GM18870 (cell line): ENCODE results near the gene PPP1R7.

Source experiments
- ATAC-seq: cut with Tn5 transposase; IDR thresholded peaks from one replicate; pipeline ENCODE4 v1.9.1; 2021; ENCODE audit warnings: moderate library complexity; ENCODE audit not compliant: unreplicated experiment

PPP1R7 gene

DNA sequence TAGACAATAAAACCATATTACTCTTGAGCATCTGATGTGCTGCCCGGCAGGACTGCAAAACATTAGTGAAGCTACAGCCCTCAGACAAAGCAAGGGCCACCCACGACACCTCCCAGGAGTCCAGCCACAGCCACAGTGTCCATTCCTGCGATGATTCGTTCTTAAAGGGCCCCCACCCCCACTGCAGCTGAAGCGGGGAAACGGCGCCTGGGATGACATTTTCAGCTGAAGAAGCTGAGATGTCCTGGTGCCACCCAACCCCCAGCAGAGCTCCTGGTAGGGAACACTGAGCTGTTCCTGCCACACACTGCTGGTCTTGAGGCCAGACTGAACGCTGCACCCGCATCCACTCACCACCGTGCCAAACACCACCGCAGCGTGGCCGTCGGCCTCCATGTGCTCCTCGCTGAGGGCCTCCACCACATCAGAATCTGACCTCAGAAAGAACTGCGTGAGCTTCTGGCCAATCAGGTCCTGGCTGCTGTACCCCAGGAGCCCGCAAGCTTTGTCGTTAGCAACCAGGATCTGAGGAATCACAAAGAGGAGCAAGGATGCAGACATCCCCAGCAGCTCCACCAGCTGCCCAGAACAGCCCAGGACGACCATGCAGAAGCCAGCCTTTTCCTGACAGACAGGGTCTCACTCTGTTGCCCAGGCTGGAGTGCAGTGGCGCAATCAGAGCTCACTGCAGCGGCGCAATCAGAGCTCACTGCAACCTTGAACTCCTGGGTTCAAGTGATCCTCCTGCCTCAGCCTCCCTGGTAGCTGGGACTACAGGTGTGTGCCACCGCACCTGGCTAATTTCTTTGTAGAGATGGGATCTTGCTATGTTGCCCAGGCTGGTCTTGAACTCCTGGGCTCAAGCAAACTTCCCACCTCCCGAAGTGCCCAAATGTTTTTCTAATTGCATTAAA, 10.5 kb upstream of the PPP1R7 start:
- ATAC-seq: no peak

DNA sequence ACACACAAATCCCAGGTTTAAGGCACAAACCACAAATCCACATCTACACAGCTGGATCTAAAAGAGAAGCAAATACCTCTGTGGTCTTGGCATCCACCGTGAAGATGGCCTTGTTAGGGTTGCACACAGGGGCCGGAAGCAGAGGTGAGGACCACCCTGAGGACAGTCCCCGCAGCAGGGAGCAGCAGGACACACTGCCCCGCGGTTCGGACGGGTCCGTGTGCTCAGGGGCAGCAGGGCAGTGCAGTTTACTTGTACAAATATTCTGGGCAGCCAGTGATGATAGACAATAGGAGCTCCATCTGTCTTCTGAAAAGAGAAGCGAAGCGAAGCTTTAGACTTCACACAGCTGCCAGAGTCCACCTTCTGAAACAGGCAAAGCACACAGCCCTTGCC, 9.8 kb upstream of the PPP1R7 start:
- no peak for ATAC-seq

DNA sequence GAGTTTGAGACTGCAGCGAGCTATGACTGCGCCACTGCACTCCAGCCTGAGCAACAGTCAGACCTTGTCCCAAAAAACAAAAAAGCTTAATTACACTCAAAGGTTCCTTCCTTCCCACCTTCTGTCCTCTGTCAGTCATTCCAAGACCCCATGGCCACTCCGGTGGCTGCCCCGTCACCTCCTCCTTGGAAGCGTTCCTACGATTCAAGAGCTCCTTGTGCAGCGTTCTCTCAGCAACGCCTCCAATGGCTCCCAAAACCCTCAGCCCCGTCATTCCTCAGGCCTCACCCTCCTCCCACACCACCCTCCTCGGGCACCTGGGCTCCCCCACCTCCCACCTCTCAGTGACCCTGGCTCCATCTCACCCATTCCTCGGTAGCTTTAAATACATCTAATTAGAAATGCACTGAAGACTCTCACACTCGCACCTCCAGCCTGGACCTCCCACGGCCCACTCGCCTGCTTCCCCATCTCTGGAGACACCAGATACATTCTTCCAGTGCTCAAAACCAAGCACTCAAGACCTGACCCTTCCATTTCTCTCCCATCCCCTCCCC, 9.0 kb upstream of the PPP1R7 start:
- ATAC-seq: no peak

DNA sequence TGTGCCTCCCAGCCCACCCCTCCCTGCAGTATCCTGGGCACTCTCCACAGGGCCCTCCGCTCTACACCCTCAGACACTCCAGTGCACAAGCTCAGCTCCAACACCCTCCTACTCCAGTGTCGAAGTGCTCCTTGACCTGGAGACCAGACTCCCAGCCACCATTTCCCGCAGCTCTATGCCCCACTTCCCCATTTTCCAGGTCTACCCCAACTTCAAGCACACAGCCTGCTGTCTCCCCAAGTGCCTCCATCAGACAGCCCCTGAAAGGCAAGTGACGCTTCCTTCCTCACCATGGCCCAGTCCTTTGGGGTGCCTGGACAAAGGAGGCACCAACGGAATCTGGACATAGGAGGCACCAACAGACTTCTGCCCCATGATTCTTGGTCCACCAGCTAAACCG, 8.2 kb upstream of the PPP1R7 start:
- ATAC-seq: no peak

DNA sequence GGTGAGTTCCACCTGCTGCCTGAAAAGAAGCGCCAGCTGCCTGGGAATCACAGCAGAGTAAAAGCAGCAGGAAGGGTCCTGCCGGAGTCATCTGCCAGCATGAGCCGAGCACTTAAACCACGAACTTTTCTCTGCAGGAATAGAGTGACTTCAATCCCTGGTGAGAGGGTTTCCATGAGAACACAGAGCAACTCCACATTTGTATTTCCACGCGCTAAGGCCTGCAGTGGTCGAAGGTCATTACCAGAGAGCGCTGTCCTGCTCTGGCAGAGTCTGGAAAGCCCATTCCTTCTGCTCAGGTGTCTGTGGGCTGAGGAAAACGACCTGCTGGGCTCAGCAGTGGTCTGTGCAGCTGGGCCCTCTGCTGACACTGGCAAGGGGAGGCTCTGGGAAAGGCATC, 7.7 kb upstream of the PPP1R7 start:
- no peak for ATAC-seq

DNA sequence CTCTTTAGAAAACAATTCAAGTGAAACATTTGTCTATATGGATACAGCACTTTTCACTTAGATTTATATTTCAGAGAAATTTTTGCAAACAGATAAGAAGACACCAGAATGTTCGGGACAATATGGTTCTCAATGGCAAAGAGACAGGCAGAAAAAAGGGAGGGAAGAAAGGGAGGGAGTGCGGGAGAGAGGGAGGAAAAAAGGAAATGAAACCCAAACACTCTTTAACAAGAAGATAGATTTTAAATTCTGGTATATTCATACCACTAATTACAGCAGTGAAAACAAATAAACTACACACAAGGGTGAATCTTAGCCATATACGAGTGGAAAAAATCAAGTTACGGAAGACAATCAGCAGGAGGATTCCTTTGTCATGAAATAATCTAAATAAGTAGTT, 4.0 kb upstream of the PPP1R7 start:
- no peak for ATAC-seq

DNA sequence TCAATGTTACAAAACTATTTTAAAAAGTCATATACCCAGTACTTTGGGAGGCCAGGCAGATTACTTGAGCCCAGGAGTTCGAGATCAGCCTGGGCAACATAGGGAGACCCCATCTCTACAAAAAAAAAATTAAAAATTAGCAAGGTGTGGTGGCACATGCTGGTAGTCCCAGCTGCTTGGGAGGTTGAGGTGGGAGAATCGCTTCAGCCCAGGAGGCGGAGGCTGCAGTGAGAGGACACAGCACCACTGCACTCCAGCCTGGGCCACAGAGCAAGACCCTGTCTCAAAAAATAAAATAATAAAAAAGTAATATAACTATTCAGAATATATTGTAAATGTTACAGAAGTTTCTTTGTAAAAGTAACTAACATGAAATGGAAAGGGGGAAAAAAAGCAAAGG, 2.9 kb upstream of the PPP1R7 start:
- ATAC-seq: no peak

DNA sequence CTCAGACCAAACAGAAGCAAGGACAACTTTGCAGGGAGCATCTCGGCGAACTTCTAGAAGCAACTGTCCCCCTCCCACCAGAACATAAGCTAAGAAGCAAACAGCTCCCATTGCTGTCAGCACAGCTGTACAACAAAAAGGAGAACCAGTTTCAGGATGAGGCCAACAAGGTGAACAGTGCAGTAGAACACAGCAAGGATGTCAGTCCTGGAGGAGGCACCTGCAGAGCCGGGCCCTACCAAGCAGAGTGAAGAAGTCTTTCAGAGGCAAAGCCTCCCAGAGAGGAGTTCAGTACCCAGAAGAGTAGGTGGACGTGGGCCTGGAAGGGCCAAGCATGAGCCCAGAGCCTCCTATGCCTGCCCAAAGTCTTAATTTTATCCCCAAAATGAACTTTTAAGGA, 2.0 kb upstream of the PPP1R7 start:
- no peak for ATAC-seq

DNA sequence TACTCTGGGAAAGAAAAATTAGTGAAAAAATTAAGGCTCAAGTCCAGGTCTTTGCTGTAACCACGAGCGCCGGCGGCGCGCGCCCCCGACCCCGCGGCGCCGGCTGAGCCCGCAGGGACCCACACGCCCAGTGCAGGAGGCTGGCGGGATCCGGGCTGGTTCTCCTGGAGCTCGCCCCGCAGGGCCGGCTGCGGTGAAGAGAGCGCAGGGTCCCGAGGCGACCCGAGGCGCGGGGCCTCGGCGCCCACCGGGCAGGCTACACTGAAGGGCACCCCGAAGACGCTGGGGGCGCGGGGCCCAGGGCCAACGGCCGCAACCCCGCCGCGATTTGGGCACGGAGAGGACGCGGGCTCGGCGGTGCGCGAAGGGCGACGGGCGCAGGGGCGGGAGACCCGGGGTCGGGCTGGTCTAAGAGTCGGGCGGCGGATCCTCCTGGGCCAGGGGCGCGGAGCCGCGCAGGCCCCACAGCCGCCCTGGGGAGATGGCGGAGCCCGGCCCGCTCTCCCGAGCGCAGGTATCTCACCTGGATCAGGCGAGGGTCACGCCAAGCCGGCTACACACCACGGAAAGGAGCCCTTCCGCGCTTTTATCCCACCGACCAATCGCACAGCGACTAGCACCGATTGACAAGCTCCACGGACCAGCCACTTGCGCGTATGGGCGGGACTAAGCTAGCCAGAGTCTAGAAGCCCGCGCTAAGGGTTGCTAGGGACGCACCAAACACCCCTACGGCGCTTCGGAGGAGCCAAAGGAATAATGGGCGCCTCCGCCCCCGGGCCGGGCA, 1.2 kb upstream of the PPP1R7 start, which contains the start of gene PASK:
Gene PASK (minus strand): TSS at position 582 of the 784 bp plus-strand sequence. CDS start 6,440 bp downstream, outside the sequence.
- peak; percentile 69 for ATAC-seq

DNA sequence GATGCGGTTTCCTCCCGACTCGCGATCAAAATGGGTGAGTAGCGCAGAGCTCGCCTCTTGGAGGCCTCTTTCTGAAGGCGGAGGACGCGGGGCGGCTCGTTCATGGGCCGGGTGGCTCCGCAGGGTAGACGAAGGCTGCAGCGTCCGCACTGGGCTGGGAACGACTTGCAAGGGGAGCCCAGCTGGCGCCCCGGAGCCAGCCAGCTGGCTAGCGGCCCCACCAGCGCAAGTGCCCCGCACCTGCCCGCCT, 667 bp upstream of the PPP1R7 start:
- ATAC-seq: peak; percentile 7

DNA sequence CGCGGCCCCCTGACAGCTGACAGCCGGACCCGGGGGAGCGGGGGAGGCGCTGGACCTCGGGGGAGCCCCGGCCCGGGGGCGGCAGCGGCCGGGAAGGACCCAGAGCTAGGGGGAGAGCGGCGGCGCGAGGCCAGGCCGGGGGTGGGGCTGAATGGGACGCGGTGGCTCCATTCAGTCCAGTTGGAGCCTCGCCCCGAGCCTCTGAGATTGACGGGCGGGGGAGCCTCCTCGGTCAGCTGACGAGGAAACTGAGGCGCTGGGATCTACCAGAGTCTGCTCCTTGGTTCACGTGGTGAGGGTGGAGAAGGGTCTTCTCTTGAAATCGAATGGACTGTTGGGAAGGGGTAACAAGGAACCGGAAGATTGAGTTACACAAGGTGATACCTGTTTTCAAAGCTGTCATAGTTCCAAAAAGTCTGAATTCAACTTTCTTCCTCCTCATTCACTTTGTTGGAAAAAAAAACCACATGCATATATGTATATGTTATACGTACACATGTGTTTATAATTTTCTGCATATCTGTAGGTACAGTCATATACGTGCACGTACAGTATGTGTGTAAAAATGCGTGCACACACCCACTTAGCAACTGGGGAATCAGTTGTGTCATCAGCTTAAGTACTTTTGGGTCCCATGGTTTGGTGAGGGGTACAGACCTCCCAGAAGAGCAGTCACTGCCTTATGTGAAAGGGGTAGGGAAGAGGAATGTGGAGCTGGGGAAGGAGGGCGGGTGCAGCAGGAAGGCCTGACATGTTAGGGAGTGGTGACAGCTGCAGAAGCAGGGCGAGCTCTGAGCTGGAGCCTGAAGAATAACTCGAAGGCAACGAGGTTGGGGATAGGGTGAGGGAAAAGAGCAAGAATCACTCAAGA, 628 bp downstream of the PPP1R7 start:
- ATAC-seq: no peak

DNA sequence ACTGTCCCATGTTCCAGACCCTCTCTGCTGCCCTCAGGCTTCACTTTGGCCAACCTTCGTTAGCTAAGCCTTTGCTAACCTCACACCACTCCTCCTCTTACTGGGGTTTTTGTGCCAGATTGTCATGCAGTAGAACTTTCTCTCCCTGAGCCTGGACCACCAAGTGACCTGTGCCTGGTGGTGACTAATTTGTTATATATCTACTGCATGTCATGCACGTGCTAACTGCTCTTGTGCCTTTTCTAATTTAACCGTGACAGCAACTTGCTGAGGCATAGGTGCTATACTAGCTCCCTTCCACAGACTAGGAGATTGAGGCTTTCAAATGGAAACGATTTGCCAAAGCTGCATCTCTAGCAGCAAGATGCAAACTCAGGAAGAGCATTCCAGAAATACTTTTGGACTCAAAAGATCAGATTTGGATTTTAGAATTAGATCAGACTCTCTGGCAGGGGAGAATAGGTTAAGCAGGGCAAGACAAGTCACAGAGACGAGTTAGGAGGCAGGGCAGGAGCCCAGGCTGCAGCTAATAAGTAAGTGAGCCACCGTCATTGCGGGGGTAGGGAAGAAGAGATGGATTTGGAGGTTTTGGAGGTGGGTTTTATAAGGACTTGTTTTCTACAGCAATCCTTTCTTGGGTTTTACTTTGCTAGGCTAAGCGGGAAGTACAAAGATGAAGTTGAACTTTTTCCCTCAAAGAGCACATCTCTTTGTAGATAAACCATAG, 1.8 kb downstream of the PPP1R7 start:
- no peak for ATAC-seq

DNA sequence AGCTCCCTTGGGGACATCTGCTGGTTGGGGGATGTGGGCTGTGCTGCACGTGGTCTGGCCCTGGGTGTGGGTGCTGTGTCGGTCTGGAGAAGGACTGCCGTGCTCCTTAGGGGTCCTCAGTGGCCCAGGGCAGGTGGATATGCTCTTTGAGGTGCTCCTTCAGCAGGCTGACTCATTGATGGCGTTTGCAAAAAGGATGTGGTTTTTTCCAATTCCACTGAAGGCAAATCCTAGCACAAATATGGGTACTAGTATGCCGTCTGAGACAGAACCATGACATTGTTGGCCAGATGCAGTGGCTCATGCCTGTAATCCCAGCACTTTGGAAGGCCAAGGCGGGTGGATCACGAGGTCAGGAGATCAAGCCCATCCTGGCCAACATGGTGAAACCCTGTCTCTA, 3.3 kb downstream of the PPP1R7 start:
- no peak for ATAC-seq

DNA sequence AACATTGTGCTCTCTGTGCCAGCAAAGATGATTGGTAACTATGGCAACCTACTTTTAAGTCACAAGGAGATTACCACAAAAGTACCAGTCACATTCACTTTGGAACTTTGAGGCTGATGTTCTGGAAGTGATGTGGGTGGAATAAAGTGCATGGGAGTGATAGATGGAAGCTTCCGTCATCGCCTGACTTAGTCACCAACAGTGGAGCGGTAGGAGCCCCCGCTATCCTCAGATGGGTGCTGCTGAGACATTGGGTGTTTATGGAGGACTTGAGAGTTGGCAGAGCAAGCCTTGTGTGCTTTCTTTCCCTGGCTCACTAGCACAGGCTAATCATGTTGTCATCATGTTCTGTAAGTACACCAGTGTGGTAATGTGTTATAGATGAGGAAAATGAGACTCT, 4.6 kb downstream of the PPP1R7 start:
- ATAC-seq: no peak

DNA sequence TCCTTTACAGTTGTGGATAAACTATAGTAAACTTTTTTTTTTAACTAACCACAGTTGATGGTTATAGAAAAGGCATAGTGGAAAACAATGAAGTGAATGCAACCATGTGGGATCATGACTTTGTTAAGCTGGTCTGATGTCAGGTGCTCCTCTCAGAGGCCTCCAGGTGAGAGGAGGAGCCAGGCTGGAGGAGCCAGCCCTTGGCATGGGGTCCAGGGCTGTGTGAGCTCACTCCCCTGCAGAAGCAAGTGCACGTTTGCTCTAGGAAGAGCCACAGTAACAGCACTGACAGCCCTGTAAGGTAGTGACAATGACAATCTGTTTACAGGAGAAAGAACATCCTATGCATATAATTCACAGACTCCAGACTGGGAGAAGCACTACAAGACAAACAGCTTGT, 5.7 kb downstream of the PPP1R7 start:
- ATAC-seq: no peak

DNA sequence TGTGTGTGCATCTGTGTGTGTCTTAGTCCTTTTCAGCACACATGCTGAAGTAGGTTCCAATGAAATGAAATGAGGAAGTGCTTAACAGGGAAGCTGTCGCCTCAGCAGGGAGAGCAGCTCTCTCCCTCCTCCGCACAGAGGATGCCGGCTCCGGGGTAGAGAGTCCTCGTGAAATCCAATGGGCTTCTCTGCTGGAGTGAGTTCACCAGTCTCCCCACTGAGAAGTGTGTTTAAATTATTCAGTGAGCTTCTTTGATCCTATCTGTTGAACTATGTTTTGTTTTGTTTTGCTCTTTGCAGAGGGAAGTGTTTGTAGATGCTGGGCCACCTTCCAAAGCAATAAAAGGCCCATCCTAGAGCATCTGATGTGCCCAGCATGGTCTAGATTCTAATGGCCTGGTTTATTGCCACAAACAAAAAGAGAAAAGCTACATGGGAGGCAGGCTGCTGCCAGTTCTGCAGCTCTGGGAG, 6.7 kb downstream of the PPP1R7 start:
- ATAC-seq: no peak

DNA sequence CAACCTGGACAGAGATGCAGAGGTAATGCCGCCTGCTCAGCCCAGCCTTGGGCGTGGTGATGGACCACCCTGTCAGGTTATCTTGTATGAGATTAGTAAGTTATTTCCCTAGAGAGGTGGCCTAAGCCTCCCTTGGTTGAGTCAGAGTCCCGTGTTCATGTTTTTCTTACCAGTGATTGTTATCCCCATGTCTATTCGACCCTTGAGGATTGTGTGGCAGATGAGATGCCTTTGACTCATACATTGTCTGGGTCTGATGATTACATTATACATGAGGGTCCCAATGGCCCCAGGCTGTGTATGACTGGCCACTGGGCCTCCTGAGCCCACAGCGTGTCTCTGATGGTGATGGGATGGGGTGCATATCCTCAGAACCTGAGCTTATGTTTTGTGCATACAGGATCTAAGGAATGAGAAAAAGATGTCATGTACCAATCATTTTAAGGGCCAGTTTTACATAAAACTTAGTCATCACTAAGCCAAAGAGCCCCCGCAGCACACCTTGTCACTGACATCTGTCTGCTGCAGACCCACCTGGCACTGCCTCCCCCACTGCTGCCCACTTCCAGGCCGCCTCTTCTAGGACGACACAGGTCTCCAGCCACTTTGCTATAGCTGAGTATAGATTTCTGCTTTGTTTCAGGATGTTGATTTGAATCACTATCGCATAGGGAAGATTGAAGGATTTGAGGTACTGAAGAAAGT, 7.7 kb downstream of the PPP1R7 start:
- no peak for ATAC-seq

DNA sequence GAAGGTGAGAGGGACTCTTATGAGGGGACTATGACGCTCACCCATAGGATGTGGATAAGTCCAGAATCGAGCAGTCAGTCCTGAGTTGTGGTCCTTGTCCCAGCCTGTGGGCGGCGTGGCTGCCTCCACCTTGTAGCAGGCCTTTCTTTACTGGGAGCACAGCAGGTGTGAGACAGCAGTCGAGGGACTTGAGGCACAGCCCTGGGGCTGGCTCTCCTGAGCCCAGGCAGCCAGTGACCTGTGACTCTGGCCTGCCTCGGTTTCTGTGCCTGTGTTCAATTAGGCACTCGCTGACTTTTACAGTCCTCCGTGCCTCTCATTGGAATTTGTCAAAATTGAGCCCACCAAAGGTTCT, 8.3 kb downstream of the PPP1R7 start:
- ATAC-seq: no peak

DNA sequence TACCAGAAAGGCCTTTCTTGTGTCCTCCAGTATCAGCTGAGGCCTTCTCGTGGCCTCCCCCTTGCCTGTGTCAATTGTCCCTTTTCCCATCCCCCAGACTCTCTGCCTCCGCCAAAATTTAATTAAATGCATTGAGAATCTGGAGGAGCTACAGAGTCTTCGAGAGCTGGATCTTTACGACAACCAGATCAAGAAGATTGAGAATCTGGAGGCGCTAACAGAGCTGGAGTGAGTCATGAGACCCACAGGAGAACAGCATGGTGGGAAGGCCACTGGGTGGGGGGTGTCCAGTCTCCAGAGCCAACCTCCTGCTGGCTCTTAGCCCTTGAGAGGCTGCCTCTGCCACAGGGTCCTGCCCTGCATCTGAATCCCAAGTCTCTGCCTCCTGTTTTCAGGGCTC, 8.8 kb downstream of the PPP1R7 start:
- no peak for ATAC-seq

DNA sequence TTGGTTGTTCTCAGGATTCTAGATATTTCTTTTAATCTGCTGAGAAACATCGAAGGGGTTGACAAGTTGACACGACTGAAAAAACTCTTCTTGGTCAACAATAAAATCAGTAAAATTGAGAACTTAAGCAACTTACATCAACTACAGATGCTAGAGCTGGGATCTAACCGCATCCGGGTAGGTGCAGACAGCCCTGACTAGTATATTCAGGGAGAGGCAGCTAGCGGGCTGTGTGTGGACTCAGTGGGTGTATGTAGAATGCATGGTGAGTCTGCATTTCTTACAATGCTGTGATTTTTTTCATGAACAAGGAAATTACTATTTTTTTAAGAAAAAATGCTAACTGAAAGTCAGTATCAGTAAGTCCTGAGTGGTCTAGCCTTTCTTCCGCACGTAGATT, 10.1 kb downstream of the PPP1R7 start:
- no peak for ATAC-seq
